ENCODE measurements around the gene TCF4.

The TCF4 gene

DNA sequence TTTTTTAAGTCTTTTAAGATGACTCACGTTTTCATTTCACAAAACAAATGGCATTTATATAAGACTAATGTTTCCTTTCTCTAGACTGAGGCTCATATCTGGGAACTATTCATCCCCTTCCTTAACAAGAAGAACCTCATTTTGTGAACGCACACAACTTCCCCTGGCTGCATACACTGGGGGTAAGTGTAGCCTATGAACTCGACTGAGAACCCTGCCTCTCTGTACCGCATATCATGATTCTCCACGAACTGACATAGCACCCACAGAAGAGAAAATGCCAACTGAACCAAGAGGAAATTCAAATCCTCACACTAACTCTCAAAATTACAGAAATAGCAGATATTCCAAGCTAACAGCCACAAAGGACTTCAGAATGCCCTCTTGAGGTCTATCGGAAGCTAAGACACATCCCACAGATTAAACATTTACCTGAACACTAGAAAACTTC is 236.7 kb downstream of the TCF4 start:
- DNase-seq (ENCODE audit: low read depth in 2 of 2) = no peak

DNA sequence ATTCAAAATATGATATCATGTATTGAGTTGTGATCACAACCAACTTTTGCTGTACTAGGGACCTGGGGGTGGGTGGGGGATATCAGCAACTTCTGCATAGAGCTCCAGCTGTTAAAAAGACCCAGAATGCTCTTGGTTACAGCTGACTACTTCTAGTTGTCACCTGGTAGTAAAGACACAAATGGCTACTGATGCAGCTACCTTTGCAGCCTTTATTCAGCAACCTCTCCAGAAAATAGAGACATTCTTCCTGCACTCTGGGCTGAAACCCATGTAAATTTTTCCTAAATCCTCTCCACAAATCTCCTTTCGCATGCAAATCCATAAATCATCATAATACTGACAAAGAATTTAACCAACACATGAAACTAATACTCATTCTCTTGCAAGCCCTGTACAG is 238.3 kb downstream of the TCF4 start:
- DNase-seq (ENCODE audit: low read depth in 2 of 2) = no peak

DNA sequence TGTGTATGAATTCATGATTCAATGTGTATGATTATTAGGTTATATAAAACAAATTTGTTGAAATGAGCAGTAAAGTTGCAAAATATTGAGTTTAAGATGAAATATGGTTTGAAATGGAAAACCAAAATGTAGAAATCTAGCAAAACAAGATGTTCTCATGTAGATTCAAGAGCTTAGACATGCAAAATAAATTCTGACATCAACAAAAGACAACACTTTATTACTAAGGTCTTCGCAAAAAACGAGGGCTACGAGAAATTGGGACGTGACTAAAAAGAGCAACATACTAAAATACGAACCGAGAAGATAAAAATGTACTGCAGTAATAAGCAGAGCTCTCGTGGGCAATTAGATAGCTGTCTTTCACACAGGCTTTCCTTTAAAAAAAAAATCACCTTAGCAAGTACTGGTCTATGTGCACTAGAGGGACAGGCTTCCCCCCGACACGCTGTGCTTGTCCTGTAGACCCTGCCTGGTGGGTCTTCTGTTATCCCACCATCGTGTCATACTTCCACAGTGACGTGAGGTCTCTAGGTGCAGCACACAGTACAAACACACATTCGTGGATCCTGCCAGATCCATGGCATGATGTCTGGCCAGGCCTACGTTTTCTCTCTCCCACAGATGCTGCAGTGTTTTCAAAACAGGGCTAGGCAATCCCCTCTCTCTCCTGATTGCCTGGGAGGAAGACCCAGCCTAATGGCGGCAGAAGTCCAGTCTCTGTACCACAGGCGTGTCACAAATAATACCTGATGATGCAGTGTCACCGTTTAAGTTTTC is 240.8 kb downstream of the TCF4 start:
- DNase-seq (ENCODE audit: low read depth in 2 of 2) = no peak

DNA sequence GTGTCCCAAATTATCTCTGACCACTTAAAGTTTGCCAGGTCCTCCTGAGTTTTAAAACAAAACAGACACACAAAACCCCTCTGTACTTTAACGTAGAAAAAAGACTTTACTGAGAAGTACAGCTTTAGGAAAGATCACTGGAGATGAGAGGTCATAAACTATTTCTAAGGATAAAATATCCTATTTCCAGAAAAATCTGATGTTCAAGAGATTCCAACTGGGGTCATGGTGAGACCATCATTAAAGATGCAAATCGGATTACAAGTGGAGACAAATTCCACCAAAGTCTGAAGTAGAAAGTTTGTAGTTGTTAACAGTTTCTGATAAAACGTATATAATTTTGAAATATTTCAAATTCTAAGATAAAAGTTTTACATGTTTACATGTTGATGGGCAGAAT is 241.6 kb downstream of the TCF4 start:
- DNase-seq (ENCODE audit: low read depth in 2 of 2) = no peak

DNA sequence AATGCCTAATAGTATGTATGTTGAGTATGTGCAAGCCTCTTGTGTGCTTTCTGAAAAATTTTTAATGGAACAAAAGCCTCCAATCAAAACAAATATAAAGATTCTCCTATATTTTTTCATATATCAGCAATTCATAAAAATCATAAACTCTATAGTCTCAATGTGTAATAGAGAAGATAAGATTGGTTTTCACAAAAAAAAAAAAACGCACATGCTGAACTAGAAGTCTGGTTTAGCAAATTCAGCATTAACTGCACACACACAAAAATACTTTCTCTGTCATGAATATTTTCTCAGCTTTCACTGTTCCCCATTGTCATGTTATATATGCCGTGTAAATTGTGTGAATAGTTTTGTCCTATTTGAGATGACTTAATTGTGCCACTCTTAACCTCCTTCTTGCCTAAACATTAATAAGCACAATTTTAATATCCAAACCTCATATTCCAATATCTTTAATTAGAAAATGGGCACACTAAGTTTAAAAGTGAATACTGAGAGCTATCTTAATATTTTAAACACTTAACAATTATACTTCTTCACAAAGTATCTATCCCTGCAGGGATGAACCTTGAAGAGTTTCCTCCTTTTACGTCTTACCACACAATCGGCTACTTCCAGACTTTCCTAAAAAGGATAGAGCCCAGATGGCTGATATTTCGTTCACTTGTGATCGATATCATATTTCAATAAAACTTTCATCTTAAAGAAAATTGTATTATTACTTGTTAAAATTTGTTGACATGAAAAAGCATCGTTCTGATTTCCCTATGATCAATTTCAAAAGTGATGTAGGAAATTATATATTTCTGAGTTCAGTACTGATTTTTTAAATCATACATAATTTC is 242.7 kb downstream of the TCF4 start:
- no peak for DNase-seq (ENCODE audit: low read depth in 2 of 2)

DNA sequence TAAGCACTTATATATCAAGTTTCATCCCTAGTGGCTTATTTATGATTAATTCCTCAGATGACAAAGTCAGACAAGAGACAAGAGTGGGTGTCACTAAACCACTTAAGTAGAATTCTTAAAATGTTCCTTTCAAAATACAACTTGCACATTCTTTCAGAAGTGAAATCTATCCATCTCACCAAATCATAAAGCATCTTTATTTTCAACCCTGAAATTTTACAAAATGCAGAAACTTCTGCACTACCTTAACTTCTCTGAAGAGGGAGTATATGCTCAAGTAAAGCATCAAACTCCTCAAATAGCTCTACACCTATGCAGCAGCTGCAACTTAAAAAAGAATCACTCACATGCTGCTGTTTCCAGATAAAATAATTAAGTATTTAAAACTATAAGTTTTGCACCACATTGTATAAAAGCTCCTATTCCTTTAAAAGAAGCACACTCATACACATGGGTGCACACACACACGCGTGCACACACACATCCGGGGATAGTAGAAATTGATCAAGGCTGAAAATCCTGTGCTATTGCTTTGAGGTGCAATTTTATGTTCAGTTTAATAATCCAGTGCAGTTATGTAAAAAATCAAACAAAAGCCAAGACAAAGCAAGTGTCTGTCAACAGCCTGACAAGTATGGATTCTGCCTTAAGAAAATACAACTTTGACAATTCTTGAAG is 244.5 kb downstream of the TCF4 start:
- no peak for DNase-seq (ENCODE audit: low read depth in 2 of 2)

DNA sequence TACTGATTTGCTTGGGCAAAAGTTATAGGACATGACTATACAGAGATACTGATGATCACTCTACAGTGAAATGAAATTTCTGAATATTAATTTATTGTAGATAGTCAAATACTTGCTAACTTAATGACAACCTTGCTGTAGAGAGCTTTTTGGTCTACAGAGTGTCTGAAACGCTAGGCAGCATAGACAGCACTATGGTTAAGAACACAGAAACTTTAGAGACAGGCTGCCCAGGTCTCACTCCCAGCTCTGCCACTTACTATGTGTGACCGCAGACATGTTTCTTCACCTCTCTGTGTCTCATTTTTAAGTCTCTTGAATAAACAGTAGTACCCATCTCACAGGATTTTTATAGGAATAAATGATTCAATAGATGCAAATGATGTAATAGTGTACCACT is 247.0 kb downstream of the TCF4 start:
- no peak for DNase-seq (ENCODE audit: low read depth in 2 of 2)

DNA sequence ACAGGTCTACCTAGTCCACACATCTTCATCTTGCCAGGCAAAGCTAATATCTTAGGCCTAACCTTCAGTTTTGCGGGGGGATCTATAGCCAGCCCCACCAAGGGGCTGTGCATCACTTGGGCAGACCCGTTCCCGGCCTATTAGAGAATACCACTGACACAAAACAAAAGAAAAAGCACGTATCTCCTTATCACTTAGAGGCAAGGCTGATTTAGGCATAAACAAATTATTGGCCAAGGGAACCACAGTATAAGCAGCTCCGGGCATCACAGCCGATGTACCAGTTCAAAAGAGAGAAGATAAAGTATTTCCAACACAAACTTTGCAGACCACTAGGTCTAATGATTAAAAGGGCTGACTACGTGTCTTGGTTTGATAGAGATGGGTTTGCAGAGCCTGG is 248.0 kb downstream of the TCF4 start:
- DNase-seq (ENCODE audit: low read depth in 2 of 2) = no peak

DNA sequence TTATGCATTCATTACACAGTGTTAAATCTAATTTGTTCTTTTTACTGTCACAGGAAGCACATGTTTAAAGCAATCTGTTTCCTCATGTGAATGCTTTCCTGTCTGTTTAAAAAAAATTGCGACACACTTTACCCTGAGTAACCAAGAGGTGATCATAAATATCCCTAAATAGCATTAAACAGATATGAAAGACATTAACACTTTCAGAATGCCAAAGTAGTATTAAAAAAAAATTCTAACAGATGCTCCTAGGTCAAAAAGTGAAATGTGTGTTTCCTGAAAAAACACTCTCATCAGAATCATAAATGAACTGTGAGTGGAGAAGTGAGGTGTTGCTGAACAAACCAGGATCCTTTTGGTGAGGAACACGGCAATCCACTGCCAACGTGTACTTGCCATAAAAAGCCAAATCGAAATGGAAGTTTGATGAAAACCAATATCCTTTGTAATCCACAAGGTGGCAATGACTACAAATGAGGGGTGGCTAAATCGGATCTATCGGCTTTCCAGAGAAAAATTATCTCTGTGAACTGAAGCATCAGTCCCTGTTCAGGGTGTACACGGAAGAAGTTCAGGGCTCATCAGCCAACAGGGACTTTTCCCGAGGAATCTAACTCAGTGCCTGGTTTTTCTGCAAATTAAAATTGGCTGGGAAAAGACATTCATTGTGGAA is 248.9 kb downstream of the TCF4 start:
- no peak for DNase-seq (ENCODE audit: low read depth in 2 of 2)

DNA sequence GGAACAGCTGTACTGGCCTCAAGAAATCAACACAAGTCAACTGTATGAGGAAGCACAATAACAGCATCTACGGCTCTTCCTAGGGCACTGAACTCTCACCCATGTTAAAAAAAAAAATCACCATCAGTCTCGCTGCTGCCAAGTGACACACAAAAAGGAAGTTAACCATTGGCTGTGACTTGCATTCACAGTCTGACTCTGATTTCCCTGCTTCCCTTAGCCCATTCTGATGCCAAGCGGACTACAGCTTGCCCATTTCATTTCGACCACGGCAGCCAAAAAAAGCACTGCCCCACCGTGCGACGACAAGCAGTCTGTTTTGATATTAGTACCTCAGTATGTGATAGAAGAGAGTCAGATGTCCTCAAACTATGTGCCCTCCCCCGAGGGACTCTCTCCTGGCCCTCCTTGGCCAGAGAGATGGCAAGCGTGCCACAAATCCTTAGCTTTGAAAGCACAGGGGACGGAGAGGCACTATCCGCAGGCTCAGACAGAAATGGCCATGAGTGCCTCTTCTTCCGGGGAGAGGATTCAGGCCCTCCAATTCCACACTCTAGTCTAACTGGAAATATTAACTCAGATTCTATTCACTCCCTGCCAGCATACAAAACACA is 250.0 kb downstream of the TCF4 start:
- DNase-seq (ENCODE audit: low read depth in 2 of 2) = no peak

DNA sequence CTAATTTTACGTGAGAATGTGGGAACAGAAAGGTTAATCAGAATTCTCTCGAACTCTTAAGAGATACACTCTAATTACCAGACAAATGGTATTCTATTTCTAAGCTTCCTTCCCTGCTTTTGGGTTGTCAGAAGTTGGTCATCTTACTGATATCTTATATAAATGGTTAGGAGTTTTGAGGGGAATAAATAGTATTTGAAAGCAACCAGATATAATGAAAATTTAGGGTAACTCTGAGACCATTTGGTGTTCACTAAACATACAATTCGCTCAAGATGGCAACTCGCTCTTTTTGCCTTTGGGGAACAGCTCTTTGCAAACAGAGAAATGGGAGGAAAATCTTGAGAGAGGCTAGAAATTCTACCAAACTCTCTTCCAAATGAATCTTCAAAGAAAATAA is 250.9 kb downstream of the TCF4 start:
- no peak for DNase-seq (ENCODE audit: low read depth in 2 of 2)

DNA sequence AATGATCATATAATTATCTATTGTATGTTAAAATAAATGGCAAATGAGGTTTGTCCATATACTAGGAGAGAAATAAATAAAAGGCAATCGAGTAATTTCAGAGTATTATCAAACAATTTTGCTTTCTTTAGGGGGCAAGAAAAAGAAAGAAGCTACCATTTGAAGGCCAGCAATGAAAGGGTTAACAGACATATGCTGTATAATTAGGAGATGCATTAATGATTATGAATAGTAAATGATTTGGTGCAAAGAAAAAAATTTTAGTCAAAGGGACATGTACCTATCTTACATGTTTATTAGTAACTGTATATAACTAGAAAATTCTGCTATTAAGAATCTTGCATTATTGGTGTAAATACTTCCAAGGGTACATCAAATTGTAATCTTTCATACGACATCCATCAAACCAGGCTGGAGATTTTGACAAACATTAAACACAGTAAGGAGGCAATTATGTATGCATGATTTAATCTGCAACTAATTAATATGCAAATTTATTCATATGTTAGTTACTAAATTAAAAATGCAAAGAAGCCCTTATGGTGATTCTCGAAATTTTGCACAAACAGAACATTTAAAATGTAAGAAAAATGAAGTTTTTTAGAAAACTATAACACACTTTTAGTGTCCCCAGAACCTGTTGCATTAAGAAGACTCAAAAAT is 251.4 kb downstream of the TCF4 start:
- DNase-seq (ENCODE audit: low read depth in 2 of 2) = no peak

DNA sequence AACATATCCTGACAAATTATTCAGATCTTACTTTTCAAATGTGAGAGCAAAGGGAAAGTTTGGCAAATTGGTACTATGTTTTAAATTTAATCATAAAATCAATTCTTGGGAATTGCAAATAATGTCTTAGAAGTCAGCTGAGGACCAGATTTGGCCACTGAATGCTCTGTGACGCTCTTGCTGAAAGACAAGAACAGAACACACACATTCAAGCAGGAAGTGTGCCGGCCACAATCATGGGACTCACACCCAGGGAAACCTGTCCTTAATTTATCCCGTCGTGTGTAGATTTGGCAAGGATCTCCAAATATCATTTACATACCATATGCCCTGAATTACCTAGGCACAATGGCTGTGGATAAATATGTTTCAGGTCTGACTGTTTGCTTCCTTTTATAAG is 253.1 kb downstream of the TCF4 start:
- DNase-seq (ENCODE audit: low read depth in 2 of 2) = no peak

DNA sequence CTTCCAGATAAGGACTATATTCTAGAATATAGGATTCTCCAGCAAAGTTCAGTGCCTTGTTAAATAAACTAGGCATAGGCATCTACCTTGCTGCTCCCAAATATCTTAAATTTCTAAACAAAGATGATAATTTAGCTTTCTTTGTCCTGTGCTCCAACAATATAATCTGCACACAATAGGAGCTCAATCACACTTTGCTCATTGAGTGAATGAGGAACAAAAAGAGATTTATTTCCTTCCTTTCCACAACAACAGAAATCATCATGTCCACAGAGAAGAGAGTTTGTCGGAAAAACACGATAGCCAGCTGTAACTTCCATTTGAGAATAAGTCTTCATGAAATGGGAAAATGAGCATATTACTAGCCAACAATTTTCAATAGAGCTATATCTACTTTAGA is 256.7 kb downstream of the TCF4 start:
- no peak for DNase-seq (ENCODE audit: low read depth in 2 of 2)

DNA sequence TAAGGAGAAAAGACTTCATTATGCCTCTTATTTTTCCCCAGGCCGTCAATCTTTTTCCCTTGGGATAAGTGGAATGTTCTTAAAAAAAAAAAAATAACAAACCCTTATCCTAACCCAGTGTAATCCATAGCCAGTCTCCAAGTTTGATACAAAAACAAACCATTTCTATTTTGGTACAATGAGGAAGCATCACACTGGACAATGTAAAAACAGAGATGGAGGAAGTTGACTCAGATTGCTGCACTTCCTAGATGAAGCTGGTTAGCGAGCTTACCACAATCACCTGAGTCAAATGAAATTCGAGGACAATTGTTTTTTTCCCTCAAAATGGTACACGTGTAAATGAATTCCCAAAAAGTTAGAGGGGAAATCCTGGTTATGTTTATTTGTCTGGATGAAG is 259.7 kb downstream of the TCF4 start:
- DNase-seq (ENCODE audit: low read depth in 2 of 2) = no peak

DNA sequence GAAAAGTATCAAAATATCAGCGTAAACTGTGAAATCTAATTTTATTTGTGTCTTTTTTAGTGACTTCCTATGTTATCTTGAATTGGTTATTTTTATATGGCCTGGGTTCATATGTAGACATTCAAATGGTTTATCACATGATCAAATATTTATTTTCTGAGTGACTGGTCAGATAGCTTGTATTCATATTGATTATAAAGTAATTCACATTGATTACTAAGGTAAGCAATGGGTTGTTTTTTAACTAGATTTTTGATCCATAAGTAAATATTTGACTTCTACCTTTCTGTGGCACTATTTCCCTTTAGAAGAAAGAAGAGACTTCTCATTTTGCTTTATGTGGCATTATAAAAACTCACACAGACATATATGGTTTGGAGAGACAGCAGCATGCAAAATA is 260.5 kb downstream of the TCF4 start:
- no peak for DNase-seq (ENCODE audit: low read depth in 2 of 2)

DNA sequence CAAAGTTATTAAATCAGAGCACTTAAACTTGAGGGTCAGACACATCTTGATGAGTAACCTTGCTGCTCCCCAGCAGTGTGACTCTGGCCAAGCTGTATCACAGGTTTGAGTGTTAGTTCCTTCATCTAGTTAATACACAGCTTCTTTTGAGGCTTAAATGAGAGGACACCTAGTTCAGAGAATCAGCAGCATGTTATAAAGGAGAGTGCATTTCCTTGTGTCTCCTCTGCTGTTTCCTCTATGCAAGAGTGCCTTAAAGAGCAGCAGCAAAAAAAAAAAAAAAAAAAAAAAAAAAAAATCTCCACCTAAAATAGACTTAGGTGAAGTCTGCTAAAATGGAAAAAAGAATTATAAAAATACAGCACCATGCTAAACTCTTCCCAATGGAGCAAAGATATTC is 261.9 kb downstream of the TCF4 start:
- no peak for DNase-seq (ENCODE audit: low read depth in 2 of 2)

DNA sequence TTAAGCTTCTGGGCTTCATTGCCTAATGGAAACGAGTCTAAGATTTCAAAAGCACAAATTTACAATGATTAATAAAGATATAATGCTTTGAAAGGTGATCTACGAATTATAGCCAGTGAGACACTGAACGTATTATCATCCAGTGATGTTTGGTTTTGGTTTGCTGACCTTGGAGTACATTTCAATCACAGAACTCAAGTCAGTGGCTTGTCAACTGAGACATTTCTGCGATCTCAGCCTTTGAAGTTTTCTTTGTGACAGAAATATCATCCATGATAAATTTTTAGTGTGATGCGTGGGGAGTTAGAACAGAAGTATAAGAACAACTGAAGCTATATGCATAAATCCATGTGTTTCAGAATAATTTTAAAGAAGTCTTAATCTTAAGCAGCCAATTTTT is 263.8 kb downstream of the TCF4 start:
- DNase-seq (ENCODE audit: low read depth in 2 of 2) = no peak

DNA sequence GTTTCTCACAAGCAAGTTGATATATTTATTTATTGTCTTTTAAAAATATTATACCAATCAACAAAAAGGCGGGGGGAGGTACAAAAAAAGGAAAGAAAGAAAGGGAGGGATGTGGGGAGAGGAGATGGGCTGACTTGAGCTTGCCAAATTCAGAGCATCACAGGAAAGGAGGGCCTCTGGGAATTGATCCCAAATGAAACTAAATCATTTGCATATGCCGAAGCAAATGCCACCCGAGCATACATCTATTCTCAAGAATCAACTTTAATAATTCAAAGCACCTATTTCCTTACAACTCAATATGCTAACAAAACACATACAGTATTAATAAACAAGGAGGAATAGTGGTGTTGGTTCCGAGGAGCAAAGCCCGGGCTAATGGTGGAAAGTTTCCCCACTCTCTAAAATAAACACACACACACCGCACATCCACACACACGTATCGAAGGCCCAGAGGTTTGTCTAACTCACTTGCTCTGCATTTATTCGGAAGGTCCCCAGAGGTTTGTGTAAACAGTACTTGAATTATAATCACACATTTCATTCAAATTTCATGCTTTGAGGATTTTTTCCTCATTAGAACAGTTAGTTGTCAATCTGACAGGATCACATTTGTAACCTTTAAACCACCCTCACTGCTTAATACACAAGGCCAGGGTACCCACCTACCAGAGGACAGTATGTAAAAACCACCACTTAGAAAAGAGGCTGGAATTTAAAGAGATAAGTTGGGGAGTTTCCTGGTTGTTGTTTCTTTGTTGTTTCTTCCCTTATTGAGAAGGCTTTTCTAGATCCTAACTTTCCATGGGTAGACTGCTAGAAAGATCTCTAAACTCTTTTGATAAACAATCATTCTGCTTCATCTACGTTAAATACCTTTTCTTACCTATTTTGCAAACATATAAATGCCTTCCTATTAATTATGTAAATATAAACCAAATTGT is 264.7 kb downstream of the TCF4 start:
- no peak for DNase-seq (ENCODE audit: low read depth in 2 of 2)

DNA sequence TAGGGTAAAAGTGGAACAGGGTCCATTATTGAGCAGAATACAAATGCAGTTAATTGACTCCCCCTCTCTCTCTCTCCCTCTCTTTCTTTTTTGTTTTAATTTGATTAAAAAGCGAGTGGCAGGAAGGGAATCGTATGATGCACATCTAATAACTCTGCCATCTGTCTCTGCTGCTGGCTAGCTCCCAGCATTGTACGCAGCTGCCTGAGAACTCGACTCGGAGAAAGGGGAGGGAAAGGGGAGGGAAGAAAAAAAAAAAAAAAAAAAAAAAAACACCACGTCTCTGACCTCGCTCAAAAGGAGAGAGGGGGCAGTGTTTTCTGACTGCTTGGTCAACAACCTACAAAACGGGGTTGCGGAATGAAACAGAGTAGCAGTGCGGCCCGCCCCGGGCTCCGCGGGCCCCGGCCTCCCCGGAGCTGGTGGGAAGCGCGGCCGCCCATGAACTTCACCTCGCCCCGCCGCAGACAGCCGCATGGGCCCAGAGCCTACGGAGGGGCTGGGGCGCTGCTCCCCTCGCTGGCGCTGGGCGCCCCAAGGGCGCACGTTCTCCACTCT is 265.7 kb downstream of the TCF4 start:
- DNase-seq (ENCODE audit: low read depth in 2 of 2) = peak in 1 of 2 donors; percentile 3

Data from stimulated activated CD8-positive, alpha-beta memory T cell treated with anti-CD3 and anti-CD28 coated beads, Interleukin-7, amount 100 ng/mL, for 4 hours (primary cell).